OCI-LY7 (cell line): ENCODE measurements around the gene FSD1L. TPM values are rescaled to one million over a fixed set of nuclear protein-coding genes. Genes with fewer than 3 reads are reported as not detected.
A peak's percentile ranks its signal among the peaks of the same experiment; 100 is the strongest.
"Not testable (repeated sequence)": the region's sequence is repeated elsewhere in the genome, so short reads cannot be mapped to it uniquely, and the experiment has no call there.

Experiments used
- BruUV-seq: library from RNA; stranded (reverse); fragments of 400-500 nt; replicated peaks from 2 replicates; lab custom pipeline; 2021; lab: Mats Ljungman, UMichigan
- CTCF ChIA-PET: fragments of 300-600 bp; sonication (Branson Sonifier 250); formaldehyde crosslinking; loops from one replicate; lab custom pipeline; 2022; ENCODE audit warnings: antibody characterized with exemption; ENCODE audit not compliant: unreplicated experiment; lab: Charles Lee
- POLR2A ChIA-PET: fragments of 300-600 bp; sonication (Branson Sonifier 250); formaldehyde crosslinking; loops from one replicate; lab custom pipeline; 2022; ENCODE audit warnings: antibody characterized with exemption; lab: Charles Lee
- DNase-seq: peaks from one replicate; pipeline ENCODE4 v3.0.0-alpha.2; 2015; ENCODE audit warnings: low spot score
- H2AFZ ChIP-seq: fragments of 200-600 bp; sonication (generic), shearing (Covaris generic); 2 replicates; pipeline ENCODE4 v1.6.1; 2014; ENCODE audit warnings: mild to moderate bottlenecking, antibody characterized with exemption, low read length, moderate library complexity
- H3K27ac ChIP-seq: fragments of 200-600 bp; sonication (generic); 2 replicates; pipeline ENCODE4 v1.5.1; 2014; ENCODE audit warnings: mixed run types, low read depth, mild to moderate bottlenecking, moderate library complexity, low read length, inconsistent platforms; ENCODE audit not compliant: poor library complexity, severe bottlenecking
- H3K36me3 ChIP-seq: fragments of 200-600 bp; sonication (generic); 2 replicates; pipeline ENCODE4 v1.6.1; 2014; ENCODE audit warnings: mild to moderate bottlenecking, antibody characterized with exemption, low read length, moderate library complexity, mixed read lengths; ENCODE audit not compliant: insufficient read depth
- H3K4me1 ChIP-seq: fragments of 200-600 bp; sonication (generic); 2 replicates; pipeline ENCODE4 v1.5.1; 2014; ENCODE audit warnings: mild to moderate bottlenecking, low read length; ENCODE audit not compliant: insufficient read depth, poor library complexity, severe bottlenecking
- H3K4me2 ChIP-seq: fragments of 200-600 bp; sonication (generic); 2 replicates; pipeline ENCODE4 v1.6.1; 2014; ENCODE audit warnings: mild to moderate bottlenecking, low read length
- H3K4me3 ChIP-seq: fragments of 200-600 bp; sonication (generic); 2 replicates; pipeline ENCODE4 v1.5.1; 2014; ENCODE audit warnings: mild to moderate bottlenecking, low read depth, low read length; ENCODE audit not compliant: poor library complexity, severe bottlenecking
- H3K79me2 ChIP-seq: fragments of 200-600 bp; sonication (generic); 2 replicates; pipeline ENCODE4 v1.6.1; 2016; ENCODE audit warnings: low read depth, mild to moderate bottlenecking, low read length, moderate library complexity, mixed read lengths; ENCODE audit not compliant: insufficient read depth
- H3K9me2 ChIP-seq: fragments of 200-600 bp; sonication (generic); 2 replicates; pipeline ENCODE4 v1.6.1; 2016; ENCODE audit warnings: mild to moderate bottlenecking, low read length, mixed read lengths; ENCODE audit not compliant: insufficient read depth
- H3K9me3 ChIP-seq: fragments of 200-600 bp; sonication (generic); 2 replicates; pipeline ENCODE4 v1.6.1; 2014; ENCODE audit warnings: mild to moderate bottlenecking, mixed run types, low read length, mixed read lengths
- H4K20me1 ChIP-seq: fragments of 200-600 bp; sonication (generic); 2 replicates; pipeline ENCODE4 v1.6.1; 2014; ENCODE audit warnings: mild to moderate bottlenecking, antibody characterized with exemption, low read length, moderate library complexity, mixed read lengths; ENCODE audit not compliant: insufficient read depth
- CTCF ChIP-seq: fragments of 200-600 bp; sonication (generic); conservative IDR thresholded peaks from 2 replicates; pipeline ENCODE4 v1.5.1; 2014; ENCODE audit warnings: mild to moderate bottlenecking, antibody characterized with exemption, low read length, moderate library complexity, mixed read lengths
- EZH2phosphoT487 ChIP-seq: fragments of 200-600 bp; sonication (generic); IDR thresholded peaks from 2 replicates; pipeline ENCODE4 v1.6.1; 2018; ENCODE audit warnings: low read depth, borderline replicate concordance, mild to moderate bottlenecking, mixed run types, antibody characterized with exemption, low read length, moderate library complexity, mixed read lengths
- intact Hi-C: fragments of 100-400 bp; cut with micrococcal nuclease; formaldehyde crosslinking; loops from one replicate; pipeline ENCODE4 v1.10.0; 2022; ENCODE audit not compliant: unreplicated experiment
- total RNA-seq, 2 experiments: library from RNA; depleted of rRNA in 1 of 2; stranded (reverse); fragments of >200 nt in 1 of 2; shearing (Covaris generic) in 1 of 2; gene quantifications; 2 replicates each; pipeline ENCODE4 v1.2.3, GENCODE V29; 2014 to 2022

Gene FSD1L
- total RNA-seq, 2 experiments from 2014 or later = 4.4 to 7.9 TPM

DNA sequence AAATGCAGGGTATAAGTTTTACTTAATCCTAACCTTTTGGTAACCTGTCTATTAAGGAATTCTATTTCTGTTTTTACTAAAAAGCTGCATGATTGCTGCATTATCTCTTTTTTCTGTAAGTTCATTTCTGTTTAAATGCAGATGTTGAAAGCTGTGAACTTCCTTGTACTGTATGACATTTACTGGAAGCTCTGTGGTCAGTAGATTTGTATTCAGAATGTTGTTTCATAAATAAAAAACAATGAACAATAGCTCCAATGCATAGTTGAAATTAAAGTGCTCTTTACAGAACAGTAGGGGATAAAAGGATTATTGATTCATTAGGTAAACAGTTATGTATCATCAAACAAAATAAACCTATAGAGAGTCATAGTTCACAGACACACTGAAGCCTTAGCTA, 63.6 kb downstream of the FSD1L start:
- no peak overlapping the region for H3K27ac ChIP-seq
- H2AFZ ChIP-seq = no peak overlapping the region
- no peak overlapping the region for H3K4me3 ChIP-seq
- H4K20me1 ChIP-seq = no peaks in the 10 kb centered on the region
- no TSS peak for BruUV-seq
- H3K79me2 ChIP-seq = no peaks in the 10 kb centered on the region
- no peaks in the 10 kb centered on the region for H3K36me3 ChIP-seq
- no peak for TF ChIP-seq CTCF
- no peak for TF ChIP-seq EZH2phosphoT487
- intact Hi-C loops = no loop called here
- no peaks in the 10 kb centered on the region for H3K4me1 ChIP-seq
- no peak overlapping the region for H3K4me2 ChIP-seq
- ChIA-PET CTCF (no interaction called here), POLR2A (interaction anchor here (0.6 to 0.9 kb wide), 4 partner anchors 24 to 948 kb away, joined by 3 to 6 read pairs (median 4); no protein-coding TSS in a partner anchor)
- H3K9me3 ChIP-seq = no peaks in the 10 kb centered on the region
- DNase-seq = no peak
- H3K9me2 ChIP-seq = no peaks in the 10 kb centered on the region

GRCh38 chr9:105515811-105516413, 68.1 kb downstream of the FSD1L start:
- CTCF ChIA-PET = interaction anchor here (0.6 kb wide), 1 partner anchor 21 kb away, joined by 3 read pairs; no protein-coding TSS in a partner anchor
- no peaks in the 10 kb centered on the region for H3K79me2 ChIP-seq
- no TSS peak for BruUV-seq
- H3K27ac ChIP-seq = no peak overlapping the region
- no peak for DNase-seq
- no peak overlapping the region for H3K4me2 ChIP-seq
- POLR2A ChIA-PET = interaction anchor here (0.6 to 0.8 kb wide), 2 partner anchors 28 to 45 kb away, joined by 3 read pairs; no protein-coding TSS in a partner anchor
- intact Hi-C loops = no loop called here
- no peaks in the 10 kb centered on the region for H3K4me1 ChIP-seq
- no peak for TF ChIP-seq CTCF
- TF ChIP-seq EZH2phosphoT487 = no peak
- no peak overlapping the region for H3K4me3 ChIP-seq
- H4K20me1 ChIP-seq = no peaks in the 10 kb centered on the region
- H2AFZ ChIP-seq = no peak overlapping the region
- H3K36me3 ChIP-seq = no peaks in the 10 kb centered on the region
- H3K9me3 ChIP-seq = no peaks in the 10 kb centered on the region
- no peaks in the 10 kb centered on the region for H3K9me2 ChIP-seq

GRCh38 chr9:105519710-105520369, 72.0 kb downstream of the FSD1L start:
- H4K20me1 ChIP-seq, H3K9me2 ChIP-seq, intact Hi-C loops, H2AFZ ChIP-seq, H3K4me2 ChIP-seq, H3K9me3 ChIP-seq, H3K36me3 ChIP-seq, H3K79me2 ChIP-seq, H3K27ac ChIP-seq, POLR2A ChIA-PET, CTCF ChIA-PET, H3K4me1 ChIP-seq, BruUV-seq: not testable (repeated sequence)
- peak; percentile 53 for DNase-seq
- peak overlapping the region; percentile 34 for H3K4me3 ChIP-seq

DNA sequence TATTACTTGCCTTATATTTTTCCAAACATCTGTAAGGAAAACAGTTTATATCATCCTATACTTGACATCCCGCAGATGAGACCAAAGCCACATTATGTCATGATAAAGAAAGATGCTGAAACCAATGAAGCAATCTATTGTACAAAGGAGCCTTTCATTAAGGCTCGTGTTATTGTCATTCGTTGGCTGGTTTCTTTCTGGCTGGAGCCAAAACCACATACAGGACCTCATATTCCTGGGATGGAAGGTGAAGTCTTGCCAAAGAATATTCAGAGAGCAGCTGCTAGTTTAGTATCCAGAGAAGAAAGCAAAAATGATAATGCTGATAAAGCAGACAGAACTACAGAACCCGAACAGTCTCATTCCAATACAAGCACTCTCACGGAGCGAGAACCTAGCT, 73.2 kb downstream of the FSD1L start:
- DNase-seq, BruUV-seq, H3K36me3 ChIP-seq, H3K79me2 ChIP-seq, H3K27ac ChIP-seq, intact Hi-C loops, H3K9me3 ChIP-seq, H3K4me2 ChIP-seq, H3K4me1 ChIP-seq, H3K9me2 ChIP-seq, H2AFZ ChIP-seq, H4K20me1 ChIP-seq, CTCF ChIA-PET, H3K4me3 ChIP-seq: not testable (repeated sequence)
- POLR2A ChIA-PET = interaction anchor here (0.5 to 0.7 kb wide), 3 partner anchors 38 to 526 kb away, joined by 3 read pairs; no protein-coding TSS in a partner anchor
